Neural crest cell (in vitro differentiated cells): Measurements from ENCODE around the gene FAM210A. TPM values are rescaled to one million over a fixed set of nuclear protein-coding genes. Genes with fewer than 3 reads are reported as not detected.

Source experiments
- DNase-seq: peaks from one replicate; pipeline ENCODE4 v3.0.0; 2021; ENCODE audit warnings: low read depth, mixed read lengths, low spot score
- H3K27ac Mint-ChIP-seq: one replicate; pipeline ENCODE4 v1.8.0; 2021; ENCODE audit warnings: mild to moderate bottlenecking, mixed read lengths; ENCODE audit not compliant: unreplicated experiment
- H3K27me3 Mint-ChIP-seq: 2 replicates; pipeline ENCODE4 v1.8.0; 2021; ENCODE audit warnings: low read depth, mild to moderate bottlenecking, mixed read lengths
- H3K36me3 Mint-ChIP-seq: 2 replicates; pipeline ENCODE4 v1.8.0; 2021; ENCODE audit warnings: low read depth, mild to moderate bottlenecking, mixed read lengths
- H3K4me1 Mint-ChIP-seq: 2 replicates; pipeline ENCODE4 v1.8.0; 2021; ENCODE audit warnings: mixed read lengths
- H3K4me3 Mint-ChIP-seq: one replicate; pipeline ENCODE4 v1.8.0; 2021; ENCODE audit warnings: mild to moderate bottlenecking, mixed read lengths
- H3K9me3 Mint-ChIP-seq: 2 replicates; pipeline ENCODE4 v1.8.0; 2021; ENCODE audit warnings: mixed read lengths
- CTCF ChIP-seq: fragments of 200-600 bp; sonication (generic); conservative IDR thresholded peaks from 2 replicates; pipeline ENCODE4 v1.5.0; 2021; ENCODE audit warnings: antibody characterized with exemption, mild to moderate bottlenecking
- total RNA-seq: library from RNA; stranded (reverse); gene quantifications from 2 replicates; pipeline ENCODE4 v1.2.1, GENCODE V29; 2021

The FAM210A gene
- total RNA-seq, 1 donor from 2014 or later: 15.1 TPM

- no peak for DNase-seq
- TF ChIP-seq CTCF: no peak
- Mint-ChIP-seq H3K4me1 (peaks cover 15% of the 10 kb centered on the region), H3K9me3 (no peaks in the 10 kb centered on the region), H3K36me3 (no peaks in the 10 kb centered on the region), H3K4me3 (no peak overlapping the region), H3K27me3 (peaks cover 24% of the 10 kb centered on the region), H3K27ac (no peak overlapping the region)
Measured at GRCh38 chr18:13616525-13617035, 109.8 kb downstream of the FAM210A start.

DNA sequence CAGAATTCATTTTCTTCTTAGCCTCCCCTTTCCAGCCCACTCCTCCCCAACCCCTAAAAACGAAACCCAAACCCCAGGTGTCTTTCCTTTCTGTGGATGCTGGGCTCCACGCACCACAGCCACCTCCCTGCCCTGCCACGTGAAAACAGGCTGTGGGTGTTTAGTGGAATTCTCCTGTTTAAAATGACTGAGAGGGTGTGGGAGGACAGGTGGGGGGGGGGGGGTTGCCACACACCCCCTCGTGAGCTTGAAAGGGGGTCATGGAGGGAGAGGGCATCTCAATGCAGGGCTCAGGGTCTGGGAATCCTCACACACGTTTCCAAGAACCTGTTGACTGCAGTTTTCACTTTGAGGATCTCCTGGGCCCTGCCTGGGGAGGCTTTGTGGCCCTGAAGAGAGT lies 110.3 kb downstream of the FAM210A start:
- Mint-ChIP-seq H3K27ac (no peak overlapping the region), H3K36me3 (no peaks in the 10 kb centered on the region), H3K4me3 (no peak overlapping the region), H3K9me3 (no peaks in the 10 kb centered on the region), H3K27me3 (peaks cover 29% of the 10 kb centered on the region), H3K4me1 (peaks cover 20% of the 10 kb centered on the region)
- TF ChIP-seq CTCF: no peak
- DNase-seq: no peak

DNA sequence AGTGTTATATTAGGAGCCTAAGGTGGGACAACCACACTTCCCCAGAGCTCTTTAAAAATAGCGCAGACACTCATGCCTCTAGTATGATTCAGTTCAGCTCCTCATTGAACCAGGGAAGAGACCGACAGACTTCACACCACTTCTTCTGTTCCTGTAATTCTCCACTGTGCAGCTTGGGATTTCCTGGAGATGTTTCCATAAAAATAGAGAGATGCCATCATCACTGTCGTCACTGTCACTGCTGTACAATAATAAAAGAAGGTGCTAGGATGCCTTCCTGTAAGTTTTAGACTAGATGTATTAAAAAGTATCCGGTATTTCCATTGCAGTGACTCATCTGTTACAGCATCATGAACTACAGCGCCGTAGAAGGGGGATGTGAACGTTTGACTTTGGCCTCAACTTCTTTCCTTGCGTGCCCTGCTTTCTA lies 110.9 kb downstream of the FAM210A start:
- peaks cover 33% of the 10 kb centered on the region for H3K27me3 Mint-ChIP-seq
- no peak overlapping the region for H3K27ac Mint-ChIP-seq
- H3K4me3 Mint-ChIP-seq: no peak overlapping the region
- peaks cover 24% of the 10 kb centered on the region for H3K4me1 Mint-ChIP-seq
- no peaks in the 10 kb centered on the region for H3K36me3 Mint-ChIP-seq
- TF ChIP-seq CTCF: no peak
- no peaks in the 10 kb centered on the region for H3K9me3 Mint-ChIP-seq
- DNase-seq: no peak

DNA sequence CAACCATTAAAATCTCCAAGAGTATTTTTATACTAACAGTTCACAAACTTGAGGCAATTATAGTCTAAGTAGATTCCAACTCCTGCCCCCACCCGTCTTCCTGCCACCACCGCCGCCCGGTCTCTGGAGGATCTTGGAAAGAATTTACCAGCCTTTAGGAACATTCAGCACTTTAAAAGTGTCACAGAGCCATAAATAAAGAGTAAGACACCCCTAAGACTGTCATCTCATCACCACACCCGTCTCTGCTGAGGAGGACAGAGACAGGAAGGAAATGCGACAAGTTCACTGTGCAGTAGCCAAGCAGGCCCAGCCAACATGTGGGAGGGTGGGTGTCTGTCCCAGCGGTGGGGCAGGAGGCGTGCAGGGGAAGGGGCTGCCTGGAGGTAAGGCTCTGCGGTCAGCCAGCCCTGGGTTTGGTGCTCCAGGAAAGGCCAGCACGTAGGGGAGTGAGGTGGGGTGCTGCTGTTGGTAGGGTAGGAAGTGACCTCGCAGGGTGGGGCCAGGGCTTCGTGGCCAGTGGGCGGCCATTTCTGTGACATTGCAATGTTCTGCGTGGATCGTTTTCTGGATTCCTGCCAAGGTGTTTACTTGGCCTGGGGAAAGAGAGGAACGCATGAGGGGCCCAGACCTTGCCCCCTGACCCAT lies 111.6 kb downstream of the FAM210A start:
- Mint-ChIP-seq H3K27ac (no peak overlapping the region), H3K9me3 (no peaks in the 10 kb centered on the region), H3K4me1 (peaks cover 24% of the 10 kb centered on the region), H3K27me3 (peaks cover 33% of the 10 kb centered on the region), H3K4me3 (no peak overlapping the region), H3K36me3 (no peaks in the 10 kb centered on the region)
- DNase-seq: no peak
- no peak for TF ChIP-seq CTCF

- Mint-ChIP-seq H3K4me3 (no peak overlapping the region), H3K27me3 (peaks cover 33% of the 10 kb centered on the region), H3K4me1 (peaks cover 21% of the 10 kb centered on the region), H3K36me3 (no peaks in the 10 kb centered on the region), H3K27ac (no peak overlapping the region), H3K9me3 (no peaks in the 10 kb centered on the region)
- TF ChIP-seq CTCF: no peak
- no peak for DNase-seq
Measured at GRCh38 chr18:13613591-13614501, 112.5 kb downstream of the FAM210A start.

Other genes with a start within 250 kb of the FAM210A start
- gene RNMT, start 115 bp upstream of the FAM210A start, total RNA-seq: 35.8 and 40.4 TPM in 2 replicates
- not detected in 2 replicates for gene MC5R, start 97.6 kb upstream of the FAM210A start, total RNA-seq
- not detected in 2 replicates for gene MC2R, start 189.0 kb upstream of the FAM210A start, total RNA-seq